NB4 (cell line): ENCODE results near the gene GNG7.
"Not testable (repeated sequence)": the region's sequence is repeated elsewhere in the genome, so short reads cannot be mapped to it uniquely, and the experiment has no call there.

Experiments used
- DNase-seq: peaks from one replicate; pipeline ENCODE4 v3.0.0; 2010; ENCODE audit warnings: low read depth
- H3K4me3 ChIP-seq: one replicate; pipeline ENCODE4 v1.5.1; 2011; ENCODE audit warnings: mild to moderate bottlenecking, low read depth, low read length, moderate library complexity
- CTCF ChIP-seq: IDR thresholded peaks from one replicate; pipeline ENCODE4 v1.5.1; 2012; ENCODE audit warnings: low read depth, low read length
- MAX ChIP-seq: IDR thresholded peaks from 2 replicates; pipeline ENCODE4 v1.6.1; 2011; ENCODE audit warnings: low read depth, low read length
- MYC ChIP-seq: IDR thresholded peaks from 2 replicates; pipeline ENCODE4 v1.6.1; 2011; ENCODE audit warnings: low read depth, low read length
- POLR2A ChIP-seq: IDR thresholded peaks from 2 replicates; pipeline ENCODE4 v1.6.1; 2011; ENCODE audit warnings: mild to moderate bottlenecking; ENCODE audit not compliant: insufficient read length; ENCODE audit errors: extremely low read depth

The GNG7 gene

DNA sequence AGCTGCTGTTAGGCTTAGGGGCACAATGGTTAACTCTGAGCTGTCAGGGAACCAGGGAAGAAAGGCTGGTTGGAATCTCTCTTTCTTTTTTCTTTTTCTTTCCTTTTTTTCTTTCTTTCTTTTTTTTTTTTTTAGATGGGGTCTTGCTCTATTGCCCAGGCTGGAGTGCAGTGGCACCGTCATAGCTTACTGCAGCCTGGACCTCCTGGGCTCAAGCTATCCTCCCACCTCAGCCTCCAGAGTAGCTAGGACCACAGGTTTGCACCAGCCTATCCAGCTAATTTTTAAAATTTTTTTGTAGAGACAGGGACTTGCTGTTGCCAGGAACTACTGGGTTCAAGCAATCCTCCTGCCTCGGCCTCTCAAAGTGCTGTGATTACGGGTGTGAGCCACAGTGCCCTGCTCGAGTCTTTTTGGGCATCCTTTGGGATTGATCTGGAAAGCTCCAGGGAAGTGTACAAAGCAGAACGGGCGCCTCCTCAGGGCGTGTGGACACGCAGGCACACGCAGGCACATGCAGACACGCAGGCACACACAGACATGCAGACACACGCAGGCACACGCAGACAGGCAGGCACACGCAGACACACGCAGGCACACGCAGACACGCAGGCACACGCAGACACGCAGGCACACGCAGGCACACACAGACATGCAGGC lies 127.4 kb downstream of the GNG7 start:
- no peak overlapping the region for H3K4me3 ChIP-seq
- TF ChIP-seq POLR2A: no peak
- no peak for TF ChIP-seq MAX
- no peak for TF ChIP-seq MYC
- TF ChIP-seq CTCF: no peak
- DNase-seq: no peak

GRCh38 chr19:2574478-2574931 lies 128.0 kb downstream of the GNG7 start:
- no peak for DNase-seq
- no peak for TF ChIP-seq POLR2A
- no peak for TF ChIP-seq MAX
- TF ChIP-seq CTCF: no peak
- no peak for TF ChIP-seq MYC
- no peak overlapping the region for H3K4me3 ChIP-seq

- H3K4me3 ChIP-seq: no peak overlapping the region
- TF ChIP-seq MYC (no peak), MAX (no peak), CTCF (no peak), POLR2A (no peak)
- DNase-seq: no peak
Measured at GRCh38 chr19:2573916-2574315, 128.6 kb downstream of the GNG7 start.

- H3K4me3 ChIP-seq, DNase-seq: not testable (repeated sequence)
Measured at GRCh38 chr19:2572152-2572551, 130.3 kb downstream of the GNG7 start.

GRCh38 chr19:2569596-2570465 lies 132.7 kb downstream of the GNG7 start:
- no peak overlapping the region for H3K4me3 ChIP-seq
- DNase-seq: no peak
- TF ChIP-seq MAX (no peak), CTCF (no peak), MYC (no peak), POLR2A (no peak)

DNA sequence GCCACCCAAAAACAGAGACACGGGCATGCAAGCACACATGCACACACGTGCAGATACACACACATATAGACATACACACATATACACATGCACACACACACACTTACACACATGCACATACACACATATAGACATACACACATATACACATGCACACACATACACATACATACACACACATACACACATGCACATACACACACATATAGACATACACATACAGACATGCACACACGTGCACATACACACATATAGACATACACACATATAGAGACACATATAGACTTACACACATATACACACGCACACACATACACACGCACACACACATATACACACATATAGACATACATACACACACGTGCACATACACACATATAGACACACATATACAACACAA lies 134.5 kb downstream of the GNG7 start:
- TF ChIP-seq CTCF: no peak
- TF ChIP-seq MYC: no peak
- TF ChIP-seq POLR2A: no peak
- no peak for TF ChIP-seq MAX
- no peak overlapping the region for H3K4me3 ChIP-seq
- DNase-seq: no peak
